Activated CD8-positive, alpha-beta memory T cell treated with anti-CD3 and anti-CD28 coated beads, Interleukin-2, amount 50 U/mL, for 24 hours (primary cell): ENCODE data around the gene NCAM2.

Experiments
- DNase-seq: peaks from one replicate; pipeline ENCODE4 v3.0.0-alpha.2; 2020; ENCODE audit errors: extremely low read depth

The NCAM2 gene

DNA sequence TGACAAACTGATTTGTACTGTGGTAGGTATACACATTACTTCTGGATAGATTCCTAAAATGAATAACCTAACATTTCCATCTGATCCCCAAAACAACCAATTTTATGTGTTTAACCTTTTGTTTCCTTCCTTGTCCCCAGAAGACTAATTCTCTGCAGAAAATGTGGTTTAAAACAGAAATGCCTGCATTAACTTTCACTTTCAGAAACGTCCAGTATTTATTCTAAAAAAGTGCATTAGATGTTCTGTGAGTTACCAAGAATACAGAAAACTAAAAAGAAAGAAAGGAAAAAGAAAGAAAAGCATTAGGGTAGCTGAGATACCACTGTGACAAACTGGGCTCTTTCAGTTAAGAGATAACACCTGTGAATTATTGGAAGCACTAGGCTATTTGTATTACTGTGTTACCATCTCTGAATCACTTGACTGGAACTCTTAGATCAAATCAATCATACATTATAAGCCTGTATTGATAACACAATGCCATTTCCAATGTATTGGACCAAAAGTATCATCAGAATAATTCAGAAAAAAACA is 177.7 kb downstream of the NCAM2 start:
- DNase-seq = no peak

DNA sequence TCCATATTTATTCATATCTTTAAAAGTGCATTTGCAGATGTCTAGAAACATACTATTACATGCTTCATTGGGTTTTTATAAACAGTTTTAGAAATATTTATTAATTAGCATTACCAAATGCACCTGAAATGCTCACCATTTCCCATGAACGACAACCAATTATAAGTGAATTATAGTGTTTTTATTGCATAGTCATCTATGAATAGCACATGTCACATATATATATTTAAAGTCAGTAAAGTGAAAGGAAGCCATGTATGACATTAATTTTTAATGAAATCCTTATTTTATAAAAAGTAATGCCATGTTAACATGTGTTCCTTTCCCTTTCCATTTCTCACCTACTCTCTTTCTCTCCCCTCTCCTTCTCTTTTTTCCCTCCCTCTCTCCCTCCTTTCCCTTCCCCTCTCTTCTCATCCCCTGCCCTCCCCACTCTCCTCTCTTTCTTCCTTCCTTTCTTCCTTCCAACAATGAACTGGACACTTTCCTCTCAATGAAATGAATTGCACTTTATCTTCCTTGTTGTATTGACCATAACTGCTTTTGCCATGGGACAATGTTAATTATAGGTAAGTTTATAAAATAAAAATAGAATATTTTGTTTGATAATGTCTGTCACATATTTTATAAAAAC is 179.3 kb downstream of the NCAM2 start:
- DNase-seq = no peak

GRCh38 chr21:21179619-21180298 is 181.6 kb downstream of the NCAM2 start:
- no peak for DNase-seq

DNA sequence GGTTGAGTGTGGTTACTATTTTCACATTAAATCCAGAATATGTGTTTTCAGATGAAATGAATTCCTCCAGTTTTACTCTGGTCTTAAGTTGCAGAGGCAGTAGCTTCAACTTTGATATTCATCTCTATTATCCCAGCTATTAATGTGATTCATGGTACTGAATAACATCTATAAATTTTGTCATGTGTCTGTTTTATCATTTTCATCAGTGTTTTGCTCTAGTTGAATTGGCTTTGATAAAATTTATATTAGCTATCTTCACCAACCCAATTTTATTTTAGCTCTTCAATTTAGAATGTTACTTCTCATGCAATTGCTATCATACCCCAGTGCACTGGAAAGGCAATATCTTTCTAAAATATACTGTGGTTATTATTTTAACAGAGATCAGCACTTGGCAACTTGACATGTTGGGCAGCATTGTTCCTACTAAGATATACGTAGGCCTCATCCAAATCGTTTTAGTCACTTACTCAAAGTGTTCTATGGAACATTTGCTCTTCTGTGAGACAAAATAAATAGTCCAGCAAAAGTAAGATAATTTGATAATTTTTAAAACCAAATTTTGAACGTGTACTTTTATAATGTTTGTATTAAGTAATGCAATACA is 184.3 kb downstream of the NCAM2 start:
- no peak for DNase-seq

GRCh38 chr21:21183092-21183491 is 184.9 kb downstream of the NCAM2 start:
- no peak for DNase-seq

GRCh38 chr21:21184771-21185528 is 186.7 kb downstream of the NCAM2 start:
- DNase-seq = no peak

DNA sequence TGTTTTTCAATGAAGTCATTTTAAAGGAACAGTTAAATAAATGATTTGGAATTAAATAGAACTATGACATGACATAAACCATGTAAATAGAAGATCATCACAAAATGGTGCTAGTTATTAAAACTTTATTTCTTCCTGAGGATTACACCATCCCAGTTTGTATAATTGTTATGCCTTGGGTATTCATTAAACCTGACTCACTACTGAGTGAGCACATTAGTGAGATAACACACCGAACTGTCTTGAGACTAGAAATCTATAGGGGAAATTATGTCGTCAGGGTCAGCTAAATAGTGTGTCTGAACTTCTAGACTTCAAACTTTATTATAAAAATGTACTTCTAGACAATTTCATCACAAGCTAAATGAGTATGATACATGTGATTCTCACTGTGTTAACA is 189.4 kb downstream of the NCAM2 start:
- no peak for DNase-seq

- DNase-seq = no peak
Observed at GRCh38 chr21:21188513-21189195, 190.4 kb downstream of the NCAM2 start.

DNA sequence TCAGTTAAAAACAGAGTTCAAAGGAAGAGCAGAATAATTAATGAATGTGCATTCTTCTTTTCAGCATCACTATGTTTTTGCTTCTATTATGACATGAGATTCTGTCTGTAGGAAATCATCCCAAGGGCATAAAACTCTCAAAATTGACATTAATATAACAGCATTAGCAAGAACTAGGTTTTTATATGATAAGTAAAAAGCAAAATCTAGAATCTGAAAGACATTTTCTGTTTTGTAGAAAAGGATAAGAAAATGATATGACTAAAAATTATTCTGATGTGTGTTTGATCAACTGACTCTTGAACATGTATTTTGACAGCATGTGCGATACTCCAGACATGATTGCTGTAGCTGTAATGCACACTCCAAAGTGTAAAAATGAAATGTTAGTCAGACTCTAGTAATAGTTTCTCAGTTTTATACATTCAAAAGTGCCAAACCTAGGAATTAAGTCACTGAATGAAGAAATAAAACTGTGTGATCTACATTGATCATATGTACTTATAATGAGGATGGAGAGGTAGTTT is 197.3 kb downstream of the NCAM2 start:
- DNase-seq = no peak

DNA sequence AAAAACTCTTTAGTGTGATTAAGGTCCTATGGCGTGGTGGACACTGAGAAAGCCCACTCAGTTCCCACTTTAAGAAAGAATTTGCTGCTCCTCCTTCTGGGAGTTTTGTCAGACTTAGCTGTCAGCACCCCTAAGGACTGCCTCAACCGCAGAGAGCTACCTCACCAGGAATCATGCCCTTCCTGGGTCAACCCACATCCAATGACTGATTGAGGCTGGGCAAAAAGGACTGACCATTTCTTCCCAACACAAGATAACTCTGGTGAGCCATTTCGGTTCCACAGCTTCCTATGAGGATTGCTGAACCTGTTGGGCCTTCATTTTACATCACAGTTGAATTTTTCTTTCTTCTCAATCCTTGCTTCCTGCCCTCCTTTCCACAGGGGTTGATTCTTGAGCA is 197.9 kb downstream of the NCAM2 start:
- DNase-seq = no peak

DNA sequence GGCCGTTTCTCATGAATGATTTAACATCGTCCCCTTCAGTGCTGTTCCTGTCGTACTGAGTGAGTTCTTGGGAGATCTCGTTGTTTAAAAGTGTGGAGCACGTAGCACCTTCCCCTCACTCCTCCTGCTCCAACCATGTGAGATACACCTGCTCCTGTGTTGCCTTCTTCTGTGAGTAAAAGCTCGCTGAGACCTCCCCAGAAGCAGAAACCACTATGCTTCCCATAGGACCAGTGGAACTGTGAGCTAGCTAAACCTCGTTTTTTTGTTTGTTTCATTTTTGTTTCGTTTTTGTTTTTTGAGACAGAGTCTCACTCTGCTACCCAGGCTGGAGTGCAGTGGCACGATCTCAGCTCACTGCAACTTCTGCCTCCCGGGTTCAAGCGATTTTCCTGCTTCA is 198.6 kb downstream of the NCAM2 start:
- DNase-seq = no peak

DNA sequence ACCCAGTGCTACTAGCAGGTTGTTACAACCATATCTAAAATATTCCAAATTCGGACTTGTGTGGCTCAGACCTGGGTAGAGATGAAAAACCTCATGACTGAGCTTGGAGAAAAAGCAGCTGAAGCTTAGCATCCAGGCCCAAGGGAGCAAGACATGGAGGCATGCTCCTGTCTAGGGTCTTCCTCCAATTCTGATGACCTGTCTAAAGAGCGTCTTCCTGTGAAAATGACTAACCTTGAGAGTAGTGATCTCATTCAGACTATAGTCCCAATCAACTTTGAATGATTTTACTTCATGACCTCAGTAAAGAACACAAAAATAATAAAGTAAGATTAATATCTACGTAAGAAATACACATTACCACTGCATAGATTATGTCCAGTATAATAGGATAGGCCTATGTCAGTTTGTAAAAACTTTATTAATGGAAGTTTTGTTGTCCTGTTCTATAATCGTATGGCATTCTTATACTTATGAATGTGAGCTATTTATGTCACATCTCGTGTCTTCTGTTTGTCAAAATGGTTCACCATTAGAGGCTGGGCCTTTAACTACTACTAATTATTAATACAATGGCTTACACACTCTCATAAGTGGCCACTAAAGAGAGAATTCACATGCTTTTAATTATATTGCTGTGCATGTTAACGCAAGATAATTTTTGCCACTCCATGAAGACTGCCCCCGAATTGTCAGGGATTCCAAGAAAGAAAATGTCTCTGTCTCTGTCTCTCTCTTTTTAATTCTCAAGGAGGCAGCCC is 201.3 kb downstream of the NCAM2 start:
- no peak for DNase-seq

GRCh38 chr21:21200103-21200938 is 202.1 kb downstream of the NCAM2 start:
- DNase-seq = no peak

- DNase-seq = no peak
Observed at GRCh38 chr21:21200939-21201615, 202.9 kb downstream of the NCAM2 start.

GRCh38 chr21:21203822-21204339 is 205.7 kb downstream of the NCAM2 start:
- no peak for DNase-seq

- no peak for DNase-seq
Observed at GRCh38 chr21:21204366-21204996, 206.3 kb downstream of the NCAM2 start.

DNA sequence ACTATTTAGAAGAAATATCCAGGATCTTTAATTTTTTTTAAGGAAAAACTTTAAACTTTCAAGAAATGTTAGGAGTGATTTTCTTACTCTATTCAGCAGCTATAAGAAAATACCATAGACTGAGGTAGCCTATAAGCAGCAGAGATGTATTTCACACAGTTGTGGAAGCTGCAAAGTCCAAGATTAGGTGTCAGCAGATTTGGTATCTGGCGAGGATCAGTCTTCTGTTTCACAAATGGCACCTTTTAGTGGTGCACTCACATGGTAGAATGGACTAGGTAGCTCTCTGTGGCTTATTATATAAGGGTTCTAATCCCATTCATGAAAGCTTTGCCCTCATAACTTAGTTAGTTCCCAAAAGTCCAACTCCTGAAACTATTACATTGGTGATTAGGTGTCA is 207.4 kb downstream of the NCAM2 start:
- no peak for DNase-seq

DNA sequence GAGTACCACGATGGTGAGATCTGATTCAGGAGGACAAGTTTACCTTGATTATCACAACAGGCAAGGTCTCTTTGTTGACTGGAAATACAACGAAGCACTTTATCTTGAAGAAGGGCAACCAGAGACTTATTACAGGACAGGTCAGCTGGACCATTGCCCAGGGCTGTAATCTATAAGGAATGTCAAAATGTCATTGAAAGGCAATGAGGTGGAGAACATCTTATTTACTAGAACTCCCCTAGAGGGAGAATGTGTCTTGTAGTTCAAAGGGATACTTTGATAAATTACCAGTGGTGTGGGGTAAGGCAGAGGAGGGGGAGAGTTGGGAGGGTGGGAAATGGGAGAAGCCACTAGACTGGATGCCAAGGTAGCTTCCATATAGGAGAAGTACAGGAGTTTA is 212.3 kb downstream of the NCAM2 start:
- no peak for DNase-seq

DNA sequence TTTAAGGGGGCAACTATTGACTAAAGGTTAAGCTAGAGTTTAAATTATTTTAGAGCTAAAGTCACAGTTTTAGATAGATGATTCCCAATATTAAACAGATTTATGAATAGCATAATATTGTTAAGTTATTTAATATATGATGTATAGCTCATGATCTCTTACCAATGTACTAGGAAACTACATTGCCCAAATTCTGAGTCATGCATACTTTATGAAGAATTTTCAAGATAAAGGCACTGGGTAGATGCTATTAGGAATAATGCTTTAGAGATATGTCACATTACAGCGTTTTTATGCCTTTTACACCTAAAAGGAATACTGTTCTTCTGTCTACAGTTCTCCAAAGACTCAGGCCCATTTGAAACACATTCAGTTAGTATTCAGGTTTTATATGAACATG is 215.1 kb downstream of the NCAM2 start:
- DNase-seq = no peak
